PC-9 (cell line): ENCODE results near the gene SPATS2L. TPM values are rescaled to one million over a fixed set of nuclear protein-coding genes. Genes with fewer than 3 reads are reported as not detected.

Experiments used
- BruUV-seq: library from RNA; stranded (reverse); fragments of 400-500 nt; replicated peaks from 2 replicates; lab custom pipeline; 2021; lab: Mats Ljungman, UMichigan
- CTCF ChIA-PET: fragments of 300-600 bp; sonication (Branson Sonifier 250); formaldehyde crosslinking; loops from one replicate; lab custom pipeline; 2022; ENCODE audit warnings: antibody characterized with exemption; lab: Charles Lee
- POLR2A ChIA-PET: fragments of 300-600 bp; sonication (Branson Sonifier 250); formaldehyde crosslinking; loops from one replicate; lab custom pipeline; 2022; ENCODE audit warnings: antibody characterized with exemption; ENCODE audit not compliant: unreplicated experiment; lab: Charles Lee
- DNase-seq, 2 experiments: peaks; one replicate each; pipeline versions ENCODE4 v3.0.0 to v3.0.0-alpha.2; 2015 to 2022; ENCODE audit warnings: mixed read lengths in 1 of 2
- H2AFZ ChIP-seq: fragments of 200-600 bp; sonication (generic); 2 replicates; pipeline ENCODE4 v1.8.1; 2017; ENCODE audit warnings: antibody characterized with exemption
- H3F3A ChIP-seq: fragments of 200-600 bp; sonication (generic); 2 replicates; pipeline ENCODE4 v1.8.1; 2017; ENCODE audit warnings: antibody characterized with exemption, mild to moderate bottlenecking, low read depth; ENCODE audit not compliant: insufficient read depth
- H3K27ac ChIP-seq: fragments of 200-600 bp; sonication (generic); 2 replicates; pipeline ENCODE4 v1.6.1; 2016; ENCODE audit warnings: mixed run types
- H3K27me3 ChIP-seq: fragments of 200-600 bp; sonication (generic); 2 replicates; pipeline ENCODE4 v1.6.1; 2016; ENCODE audit warnings: low read depth, mixed run types; ENCODE audit not compliant: insufficient read depth
- H3K36me3 ChIP-seq: fragments of 200-600 bp; sonication (generic); 2 replicates; pipeline ENCODE4 v1.6.1; 2016; ENCODE audit warnings: low read depth, mixed run types
- H3K4me1 ChIP-seq: fragments of 200-600 bp; sonication (generic); replicated peaks from 2 replicates; pipeline ENCODE4 v1.6.1; 2016; ENCODE audit warnings: mixed run types; ENCODE audit not compliant: insufficient read depth
- H3K4me2 ChIP-seq: fragments of 200-600 bp; sonication (generic); 2 replicates; pipeline ENCODE4 v1.6.1; 2017; ENCODE audit warnings: mixed run types
- H3K4me3 ChIP-seq: fragments of 200-600 bp; sonication (generic); 2 replicates; pipeline ENCODE4 v1.6.1; 2016; ENCODE audit warnings: mixed run types
- H3K79me2 ChIP-seq: fragments of 200-600 bp; sonication (generic); 2 replicates; pipeline ENCODE4 v1.6.1; 2017; ENCODE audit warnings: low read depth, mixed run types
- H3K9me2 ChIP-seq: fragments of 200-600 bp; sonication (generic); 2 replicates; pipeline ENCODE4 v1.8.1; 2017; ENCODE audit warnings: mild to moderate bottlenecking; ENCODE audit not compliant: insufficient read depth
- H3K9me3 ChIP-seq: fragments of 200-600 bp; sonication (generic); 2 replicates; pipeline ENCODE4 v1.8.1; 2016; ENCODE audit warnings: low read depth; ENCODE audit not compliant: insufficient read depth
- H4K20me1 ChIP-seq: fragments of 200-600 bp; sonication (generic); 2 replicates; pipeline ENCODE4 v1.8.1; 2017; ENCODE audit not compliant: insufficient read depth
- EZH2 ChIP-seq: fragments of 200-600 bp; sonication (generic); IDR thresholded peaks from 2 replicates; pipeline ENCODE4 v1.8.0; 2017; ENCODE audit warnings: antibody characterized with exemption, low read depth
- intact Hi-C: fragments of 100-400 bp; cut with micrococcal nuclease; formaldehyde crosslinking; loops from one replicate; pipeline ENCODE4 v1.10.0; 2022; ENCODE audit not compliant: unreplicated experiment
- total RNA-seq: library from RNA; stranded (reverse); gene quantifications from 2 replicates; pipeline ENCODE4 v1.2.3, GENCODE V29; 2021
- TF ChIP-seq, protein P1 (sequence below): fragments of 200-600 bp; sonication (generic); conservative IDR thresholded peaks from 2 replicates; pipeline ENCODE4 v1.6.1; 2017; ENCODE audit warnings: mixed run types, antibody characterized with exemption, mild to moderate bottlenecking, moderate library complexity

The SPATS2L gene
- total RNA-seq, 1 experiment from 2014 or later: 199 TPM

DNA sequence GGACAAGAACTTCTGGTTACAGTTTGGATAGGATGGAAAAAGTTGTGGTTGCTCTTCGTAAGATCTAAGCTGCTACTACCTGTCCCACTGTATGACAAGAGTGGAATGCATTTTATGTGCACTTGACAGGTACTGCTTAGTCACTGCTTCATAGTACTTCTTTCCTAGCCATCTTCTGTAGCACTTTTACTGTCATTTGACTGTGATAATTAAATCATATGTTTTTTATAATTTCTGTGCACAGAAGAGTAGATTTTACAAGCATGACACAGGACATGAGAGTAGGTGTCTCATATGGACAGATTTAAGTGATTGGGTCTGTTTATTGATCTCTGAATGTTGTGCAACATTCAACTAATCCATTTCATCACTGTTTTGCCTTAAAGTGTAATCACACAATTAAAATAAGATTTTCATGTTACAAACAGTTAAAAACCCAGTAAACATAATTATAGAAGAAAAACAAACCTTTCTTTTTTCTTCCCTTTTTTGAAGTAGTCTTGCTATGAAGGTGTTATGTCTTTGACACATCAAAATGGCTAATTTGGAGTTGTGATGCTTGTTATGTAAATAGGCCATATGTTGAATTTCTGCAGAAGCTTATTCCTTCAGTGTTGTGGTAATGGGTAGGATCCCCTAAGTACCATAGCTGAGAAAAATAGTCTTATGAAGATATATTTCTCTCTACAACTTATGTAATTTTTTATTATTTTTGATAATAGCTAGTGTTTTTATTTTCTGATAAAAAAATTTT is 3.0 kb downstream of the SPATS2L start:
- BruUV-seq: no TSS peak
- CTCF ChIA-PET: no interaction called here
- H4K20me1 ChIP-seq: no peaks in the 10 kb centered on the region; the same call in 1 of the 2 replicates
- H3K36me3 ChIP-seq: no peaks in the 10 kb centered on the region
- H3K9me3 ChIP-seq: no peaks in the 10 kb centered on the region; the same call in 1 of the 2 replicates
- DNase-seq: no peak
- intact Hi-C loops: loop anchor here (2.0 to 5.0 kb wide), 4 partner anchors 43 to 173 kb away; no protein-coding TSS in a partner anchor
- H3K79me2 ChIP-seq: peaks cover 84% of the 10 kb centered on the region
- H3K4me1 ChIP-seq: peaks cover 53% of the 10 kb centered on the region
- H3K4me3 ChIP-seq: peak overlapping the region; percentile 86
- no peaks in the 10 kb centered on the region for H3K9me2 ChIP-seq
- peak overlapping the region; percentile 94 for H3K4me2 ChIP-seq
- POLR2A ChIA-PET: no interaction called here
- peaks cover 19% of the 10 kb centered on the region for H3F3A ChIP-seq
- H3K27me3 ChIP-seq: no peaks in the 10 kb centered on the region
- peak overlapping the region; percentile 84; the same call in 1 of the 2 replicates for H3K27ac ChIP-seq
- no peak for TF ChIP-seq EZH2
- TF ChIP-seq, protein P1, sequence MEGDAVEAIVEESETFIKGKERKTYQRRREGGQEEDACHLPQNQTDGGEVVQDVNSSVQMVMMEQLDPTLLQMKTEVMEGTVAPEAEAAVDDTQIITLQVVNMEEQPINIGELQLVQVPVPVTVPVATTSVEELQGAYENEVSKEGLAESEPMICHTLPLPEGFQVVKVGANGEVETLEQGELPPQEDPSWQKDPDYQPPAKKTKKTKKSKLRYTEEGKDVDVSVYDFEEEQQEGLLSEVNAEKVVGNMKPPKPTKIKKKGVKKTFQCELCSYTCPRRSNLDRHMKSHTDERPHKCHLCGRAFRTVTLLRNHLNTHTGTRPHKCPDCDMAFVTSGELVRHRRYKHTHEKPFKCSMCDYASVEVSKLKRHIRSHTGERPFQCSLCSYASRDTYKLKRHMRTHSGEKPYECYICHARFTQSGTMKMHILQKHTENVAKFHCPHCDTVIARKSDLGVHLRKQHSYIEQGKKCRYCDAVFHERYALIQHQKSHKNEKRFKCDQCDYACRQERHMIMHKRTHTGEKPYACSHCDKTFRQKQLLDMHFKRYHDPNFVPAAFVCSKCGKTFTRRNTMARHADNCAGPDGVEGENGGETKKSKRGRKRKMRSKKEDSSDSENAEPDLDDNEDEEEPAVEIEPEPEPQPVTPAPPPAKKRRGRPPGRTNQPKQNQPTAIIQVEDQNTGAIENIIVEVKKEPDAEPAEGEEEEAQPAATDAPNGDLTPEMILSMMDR: no peak
- H2AFZ ChIP-seq: no peak overlapping the region

DNA sequence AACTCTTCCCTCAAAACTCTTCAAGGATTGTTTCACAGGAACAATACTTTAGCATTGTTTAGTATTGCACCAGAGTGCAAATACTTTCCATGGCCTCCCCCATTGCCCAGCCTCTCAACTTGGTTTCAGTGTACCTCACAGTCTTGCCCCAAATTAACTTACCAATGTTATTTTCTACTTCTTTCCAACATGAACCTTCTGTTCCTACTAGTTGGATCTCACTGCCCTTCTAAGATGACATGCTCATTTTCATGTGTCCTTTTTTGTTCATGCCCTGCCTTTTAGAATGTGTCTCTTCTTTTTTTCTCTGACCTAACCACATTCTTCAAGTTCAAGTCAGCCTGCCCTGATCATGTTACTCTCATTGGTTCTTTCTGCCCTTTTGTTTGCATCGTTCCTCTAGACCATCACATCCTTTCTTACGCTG is 4.1 kb downstream of the SPATS2L start:
- H3K79me2 ChIP-seq: peaks cover 91% of the 10 kb centered on the region
- H3K9me2 ChIP-seq: no peaks in the 10 kb centered on the region
- TSS peak; percentile 1 for BruUV-seq
- intact Hi-C loops: loop anchor here (2.0 kb wide), 1 partner anchor 42 kb away; no protein-coding TSS in a partner anchor
- peaks cover 19% of the 10 kb centered on the region for H3F3A ChIP-seq
- H3K4me3 ChIP-seq: no peak overlapping the region
- no peaks in the 10 kb centered on the region; the same call in 1 of the 2 replicates for H4K20me1 ChIP-seq
- no peak overlapping the region for H2AFZ ChIP-seq
- H3K36me3 ChIP-seq: no peaks in the 10 kb centered on the region
- H3K27ac ChIP-seq: no peak overlapping the region
- peaks cover 49% of the 10 kb centered on the region for H3K4me1 ChIP-seq
- H3K27me3 ChIP-seq: no peaks in the 10 kb centered on the region
- DNase-seq: peak in 1 of 2 experiments; percentile 53
- no peaks in the 10 kb centered on the region; the same call in 1 of the 2 replicates for H3K9me3 ChIP-seq
- ChIA-PET POLR2A (no interaction called here), CTCF (no interaction called here)
- H3K4me2 ChIP-seq: peak overlapping the region; percentile 94
- no peak for TF ChIP-seq EZH2
- TF ChIP-seq, protein P1: no peak

DNA sequence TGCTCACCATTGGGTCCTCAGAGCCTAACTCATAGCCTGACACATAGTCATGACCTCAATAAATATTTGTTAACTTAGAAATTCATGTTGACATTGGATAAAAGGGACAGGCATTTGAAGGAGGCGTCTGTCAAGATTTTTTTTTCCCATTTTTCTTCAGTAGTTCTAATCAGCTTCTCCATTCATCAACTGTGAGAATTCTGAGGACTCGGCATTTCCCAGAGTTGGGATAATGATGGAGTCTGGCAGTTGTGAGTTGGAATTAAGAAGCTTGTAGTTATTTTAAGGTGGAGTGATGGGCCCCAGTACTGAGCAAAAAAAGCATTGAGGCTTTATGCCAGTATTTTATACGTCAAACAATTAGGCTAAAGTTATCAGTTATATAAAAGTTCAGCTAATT is 4.6 kb downstream of the SPATS2L start:
- peaks cover 55% of the 10 kb centered on the region for H3K4me1 ChIP-seq

More for the DNA sequence above, 4.6 kb downstream of the SPATS2L start:
- ChIA-PET POLR2A (no interaction called here), CTCF (no interaction called here)
- Histone ChIP-seq H3K9me3 (no peaks in the 10 kb centered on the region; the same call in 1 of the 2 replicates), H3K27me3 (no peaks in the 10 kb centered on the region), H2AFZ (no peak overlapping the region), H3K4me3 (no peak overlapping the region), H3F3A (peaks cover 15% of the 10 kb centered on the region), H3K36me3 (no peaks in the 10 kb centered on the region), H4K20me1 (no peaks in the 10 kb centered on the region; the same call in 1 of the 2 replicates), H3K79me2 (peaks cover 93% of the 10 kb centered on the region), H3K9me2 (no peaks in the 10 kb centered on the region), H3K27ac (no peak overlapping the region), H3K4me2 (peak overlapping the region; percentile 94; the same call in 1 of the 2 replicates)
- DNase-seq: no peak
- intact Hi-C loops: loop anchor here (2.0 kb wide), 1 partner anchor 42 kb away; no protein-coding TSS in a partner anchor
- BruUV-seq: no TSS peak
- TF ChIP-seq, protein P1: no peak
- TF ChIP-seq EZH2: no peak
